HG03520 (cell line): ENCODE results near the gene MRGPRX2.

Experiments used
- ATAC-seq: cut with Tn5 transposase; IDR thresholded peaks from one replicate; pipeline ENCODE4 v1.9.1; 2021; ENCODE audit warnings: mild to moderate bottlenecking, moderate library complexity; ENCODE audit not compliant: unreplicated experiment

The MRGPRX2 gene

DNA sequence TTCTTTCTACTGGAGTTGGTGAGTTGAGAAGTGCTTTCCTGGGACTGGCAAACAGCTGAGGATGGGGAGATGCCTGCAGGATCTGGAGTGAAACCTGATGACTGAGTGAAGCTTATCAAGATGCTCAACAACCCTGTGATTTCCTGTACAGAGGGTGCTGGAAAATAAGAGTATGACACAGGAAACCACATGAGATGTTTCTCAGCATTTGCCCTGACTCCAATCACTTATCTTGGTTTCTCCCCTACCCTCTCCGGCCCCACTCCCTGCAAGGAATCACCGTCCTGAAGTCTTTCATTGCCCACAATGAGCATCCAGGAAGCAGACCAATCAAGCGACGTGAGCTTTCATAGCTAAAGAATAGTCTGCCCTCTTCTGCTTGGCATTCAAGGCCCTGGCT is at the start of gene MRGPRX2:
TSS of gene MRGPRX2 (minus strand) at position 89 of the 400 bp plus-strand sequence. CDS start 4,315 bp downstream, outside the sequence.
- no peak for ATAC-seq

DNA sequence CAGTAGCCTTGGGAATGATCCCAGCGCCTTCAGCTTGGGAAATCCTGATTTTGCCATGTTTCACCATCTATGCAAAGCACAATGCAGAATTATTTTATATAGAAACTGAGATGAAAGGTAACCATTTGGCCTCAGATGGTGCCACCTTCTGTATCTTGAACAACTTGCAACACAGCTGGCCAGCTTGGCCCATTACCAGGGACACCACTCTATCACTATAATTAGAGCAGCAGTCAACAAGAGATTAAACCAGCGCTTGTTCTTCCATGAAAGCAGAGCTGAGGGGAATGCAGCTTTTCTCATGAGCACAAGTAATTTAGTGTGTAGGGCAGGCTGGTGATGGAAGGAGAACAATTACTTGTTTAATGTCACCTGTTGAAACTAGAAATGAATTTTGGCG is 49.8 kb upstream of the MRGPRX2 start:
- ATAC-seq, result no peak

DNA sequence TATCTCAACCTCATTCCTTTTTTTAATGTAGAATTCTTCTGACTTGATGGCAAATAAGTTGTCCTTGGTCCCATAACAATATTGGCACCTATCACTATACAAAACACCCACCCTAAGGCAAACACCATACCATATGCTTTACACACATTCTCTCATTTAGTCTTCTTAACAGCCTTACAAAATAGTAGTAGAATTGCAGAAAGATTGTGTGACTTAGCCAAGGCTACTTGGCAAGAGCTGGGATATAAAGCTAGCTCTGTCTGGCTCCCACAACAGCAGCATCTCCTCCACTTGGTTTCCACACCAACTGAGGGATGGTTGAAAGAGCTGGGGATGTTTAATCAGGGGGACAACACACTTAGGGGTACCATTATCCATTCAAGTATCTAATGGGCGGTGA is 46.6 kb upstream of the MRGPRX2 start:
- ATAC-seq, result no peak

DNA sequence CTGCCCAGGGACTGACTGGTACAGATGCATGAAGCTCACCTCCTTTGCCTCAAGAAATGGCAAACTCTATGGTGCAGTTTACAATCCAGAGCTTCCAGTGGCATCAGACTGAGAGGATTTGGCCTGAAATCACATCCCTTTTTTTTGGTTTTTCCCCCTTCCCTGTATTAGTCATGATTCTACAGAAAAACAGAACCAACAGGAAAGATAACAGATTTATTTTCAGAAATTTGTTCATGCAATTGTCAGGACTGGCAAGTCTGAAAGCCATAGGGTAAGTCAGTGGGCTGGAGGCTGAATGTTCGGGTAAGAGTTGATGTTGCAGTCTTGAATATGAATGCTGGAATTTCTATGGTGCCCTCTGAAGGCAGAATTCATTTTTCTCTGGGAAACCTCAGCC is 44.5 kb upstream of the MRGPRX2 start:
- no peak for ATAC-seq

DNA sequence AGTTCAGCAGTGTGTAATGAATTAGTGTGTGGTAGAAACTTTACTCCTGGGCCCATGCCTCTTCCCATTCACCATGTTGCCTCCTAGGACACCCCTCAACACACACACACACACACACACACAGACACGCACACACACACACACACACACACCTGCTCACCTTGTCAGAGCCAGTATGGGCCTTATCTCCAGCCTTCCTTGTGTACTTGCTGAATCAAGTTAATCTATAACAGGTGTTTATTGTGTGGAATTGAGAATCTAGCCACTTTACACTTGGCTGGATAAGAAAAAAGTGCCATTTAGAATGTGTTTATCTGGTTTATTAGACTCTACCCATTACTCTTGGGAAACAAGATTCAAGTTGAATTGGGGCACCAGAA is 42.0 kb upstream of the MRGPRX2 start:
- ATAC-seq, result no peak

DNA sequence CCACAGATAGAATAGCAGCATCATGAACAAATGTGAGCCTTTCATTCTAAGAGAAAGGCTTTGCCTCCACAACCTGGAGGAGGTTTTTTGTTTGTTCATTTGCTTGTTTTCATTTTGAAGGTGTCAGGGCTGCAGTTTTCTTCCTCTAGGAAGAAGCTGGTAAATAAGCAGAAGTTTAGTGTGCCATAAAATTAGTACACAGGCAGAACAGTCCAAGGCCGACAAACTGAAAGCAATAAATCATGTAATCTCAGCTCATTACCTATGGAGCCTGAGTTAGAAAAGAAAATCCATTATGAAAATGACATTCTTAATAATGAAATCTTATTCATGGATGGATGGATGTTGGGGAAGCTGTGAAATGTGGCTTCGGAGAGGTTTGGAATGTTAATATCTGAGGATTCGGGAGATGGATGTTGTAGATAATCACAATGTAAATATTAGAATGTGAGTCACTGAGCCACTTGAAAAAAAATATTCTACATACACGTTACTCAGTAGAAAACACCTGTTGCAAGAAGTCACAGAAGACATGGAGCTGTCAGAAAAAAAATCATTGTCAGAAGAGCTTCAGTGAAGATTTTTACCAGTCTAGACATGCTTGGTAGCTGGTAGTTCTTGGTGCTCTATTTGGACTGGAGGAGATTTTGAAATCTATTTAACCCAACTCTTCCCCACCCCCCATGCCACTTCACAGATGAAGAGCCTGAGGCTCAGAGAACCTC is 41.4 kb upstream of the MRGPRX2 start:
- ATAC-seq, result no peak

- ATAC-seq, result no peak
These were observed 40.4 kb upstream of the MRGPRX2 start for GRCh38 chr11:19100885-19101284.

- no peak for ATAC-seq
These were observed 38.6 kb upstream of the MRGPRX2 start for GRCh38 chr11:19099093-19099492.

DNA sequence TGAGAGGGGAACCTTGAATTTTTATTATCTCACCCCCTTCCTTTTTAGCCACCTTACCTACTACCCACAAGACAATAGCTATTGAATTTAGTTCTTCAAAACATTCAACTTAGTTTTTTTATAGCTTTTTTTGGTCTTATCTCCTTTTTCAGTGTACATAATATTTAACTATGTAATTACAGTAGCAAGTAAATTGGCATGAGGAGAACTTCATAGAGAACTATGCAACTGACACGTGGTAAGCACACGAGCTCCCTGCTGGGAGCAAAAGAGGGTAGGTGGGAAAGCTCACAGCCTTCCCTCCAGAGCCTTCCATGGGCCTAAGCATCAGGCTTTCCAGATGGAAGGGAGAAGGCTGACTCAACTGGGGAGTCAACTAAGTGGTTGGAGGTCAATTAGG is 34.3 kb upstream of the MRGPRX2 start:
- ATAC-seq, result no peak

DNA sequence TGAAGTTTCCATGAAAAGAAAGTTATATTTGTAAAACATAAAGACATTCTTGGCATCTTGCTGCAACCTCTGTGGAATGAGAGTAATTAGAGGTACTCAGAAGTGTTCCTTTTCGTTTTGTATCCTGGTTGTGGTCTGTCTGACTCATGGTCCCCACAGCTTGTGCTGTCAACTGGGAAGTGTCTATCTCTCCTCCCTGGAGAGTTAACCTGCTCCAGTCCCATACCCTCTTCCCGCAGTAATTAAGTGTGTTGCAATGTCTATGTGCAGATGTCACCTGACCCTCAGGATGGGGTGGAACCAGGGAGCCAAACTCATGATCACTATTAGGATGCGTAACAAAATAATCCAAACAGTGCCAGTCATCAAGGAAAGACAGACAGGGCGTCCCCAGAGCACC is 33.5 kb upstream of the MRGPRX2 start:
- no peak for ATAC-seq

DNA sequence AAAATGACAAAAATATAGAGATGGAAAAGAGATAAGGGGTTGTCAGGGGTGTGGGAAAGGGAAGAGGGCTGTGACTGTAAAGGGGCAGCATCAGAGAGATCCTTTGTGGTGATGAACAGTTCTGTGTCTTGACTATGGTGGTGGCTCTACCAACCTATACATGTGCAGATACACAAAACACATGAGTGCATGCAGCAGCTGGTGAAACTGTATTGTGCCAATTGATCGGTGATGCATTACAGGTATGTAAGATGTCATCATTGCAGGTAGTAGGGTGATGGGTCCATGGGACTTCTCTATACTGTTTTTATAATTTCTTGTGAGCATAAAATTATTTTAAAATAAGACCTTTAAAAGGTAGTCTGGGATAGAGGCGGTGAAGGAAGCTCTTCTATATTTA is 32.3 kb upstream of the MRGPRX2 start:
- ATAC-seq, result no peak

- no peak for ATAC-seq
These were observed 31.8 kb upstream of the MRGPRX2 start for GRCh38 chr11:19092342-19092741.

- ATAC-seq, result no peak
These were observed 30.8 kb upstream of the MRGPRX2 start for GRCh38 chr11:19091366-19091765.

DNA sequence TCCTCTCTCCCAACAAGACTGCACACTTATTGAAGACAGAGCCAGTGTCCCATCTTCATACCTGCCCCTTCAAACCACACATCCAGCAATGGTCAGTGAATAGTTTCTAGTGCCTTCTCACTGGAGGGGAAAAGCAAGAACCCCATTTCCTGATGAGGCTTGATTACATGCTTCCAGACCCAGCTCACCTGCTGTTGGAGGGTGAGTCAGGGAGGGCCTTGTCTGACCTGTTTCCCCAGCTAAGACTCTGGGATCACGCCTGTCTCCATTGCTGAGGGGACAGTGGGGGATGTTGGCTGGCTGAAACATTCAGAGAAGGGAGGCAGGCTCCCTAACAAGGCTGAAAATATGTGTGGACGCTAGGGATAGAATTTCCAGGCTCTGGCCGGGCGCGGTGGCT is 28.9 kb upstream of the MRGPRX2 start:
- ATAC-seq, result no peak

GRCh38 chr11:19088791-19089190 is 28.3 kb upstream of the MRGPRX2 start:
- no peak for ATAC-seq

DNA sequence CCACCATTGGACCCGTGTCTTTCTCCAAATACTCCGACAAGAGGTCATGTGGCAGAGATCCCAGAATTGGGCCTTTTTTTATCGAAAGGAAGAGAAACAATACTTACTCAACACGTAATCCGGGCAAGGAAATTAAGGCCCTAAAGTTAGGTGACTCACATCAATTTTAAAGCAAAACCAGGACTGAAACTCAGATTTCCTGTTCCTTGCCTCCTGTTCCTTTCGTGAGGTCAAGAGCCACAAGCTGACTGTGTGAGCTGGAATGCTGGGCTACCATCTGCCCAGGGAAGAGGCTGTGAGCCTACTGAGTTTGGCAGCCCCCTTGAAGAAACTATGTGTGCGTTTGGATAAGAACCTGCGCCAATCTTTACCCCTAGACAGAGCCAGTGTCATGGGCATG is 27.1 kb upstream of the MRGPRX2 start:
- no peak for ATAC-seq

- no peak for ATAC-seq
These were observed 24.3 kb upstream of the MRGPRX2 start for GRCh38 chr11:19084661-19085315.

DNA sequence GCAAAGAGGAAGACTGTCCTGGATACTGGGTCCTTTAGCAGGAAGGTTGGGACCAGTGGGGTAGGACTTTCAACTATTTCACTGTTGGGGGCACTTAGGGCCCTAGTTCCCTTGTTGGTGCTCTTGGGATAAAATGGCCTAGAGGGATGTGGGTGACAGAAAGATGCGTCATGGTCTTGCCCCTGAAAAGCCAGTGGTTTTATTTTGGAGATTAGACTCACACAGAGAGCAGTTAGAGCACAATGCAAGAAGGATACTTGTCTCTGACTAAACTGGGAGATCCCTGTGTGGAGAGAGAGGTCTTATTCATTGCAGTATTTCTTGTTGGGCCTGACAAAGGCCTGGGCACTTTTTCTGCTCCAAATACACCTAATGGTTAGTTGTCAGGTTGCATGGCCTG is 22.6 kb upstream of the MRGPRX2 start:
- no peak for ATAC-seq

- ATAC-seq, result no peak
These were observed 20.1 kb upstream of the MRGPRX2 start for GRCh38 chr11:19080579-19080993.

- no peak for ATAC-seq
These were observed 19.3 kb upstream of the MRGPRX2 start for GRCh38 chr11:19079643-19080440.

GRCh38 chr11:19077965-19078364 is 17.4 kb upstream of the MRGPRX2 start:
- ATAC-seq, result no peak
